Measurements from ENCODE around the gene SORCS2.

- TF ChIP-seq CTCF (IDR thresholded peaks at IDR 0.05) (no peak), POLR2A (IDR thresholded peaks at IDR 0.05) (no peak)
Measured at GRCh38 chr4:7642741-7643458, 450.6 kb downstream of the SORCS2 start.

All from Peyer's patch (tissue), 4 donors.